H1 (cell line): ENCODE measurements around the gene CLN6. TPM values are rescaled to one million over a fixed set of nuclear protein-coding genes. Genes with fewer than 3 reads are reported as not detected.

Experiments used
- CTCF ChIA-PET: fragments of 300-600 bp; sonication (Branson Sonifier 250); formaldehyde crosslinking; loops from one replicate; lab custom pipeline; 2021; ENCODE audit not compliant: partially characterized antibody; lab: Charles Lee
- POLR2A ChIA-PET: fragments of 300-600 bp; sonication (Branson Sonifier 250); formaldehyde crosslinking; loops from one replicate; lab custom pipeline; 2021; ENCODE audit warnings: inconsistent platforms; ENCODE audit not compliant: partially characterized antibody; lab: Charles Lee
- DNase-seq, 2 experiments: peaks; one replicate each; pipeline versions ENCODE4 v3.0.0 to v3.0.0-alpha.2; 2010 to 2022; ENCODE audit warnings: low spot score in 2 of 2, low read depth in 1 of 2, mixed read lengths in 1 of 2
- FAIRE-seq: peaks from 2 replicates; lab custom pipeline; 2011; peaks lifted over from hg19 to GRCh38; lab: Jason Lieb, UNC
- H2AFZ ChIP-seq: 2 replicates; pipeline ENCODE4 v1.8.1; 2012; ENCODE audit warnings: low read length, inconsistent platforms
- H2AK5ac ChIP-seq: 2 replicates; pipeline ENCODE4 v1.6.1; 2013; ENCODE audit warnings: low read depth, low read length
- H2BK120ac ChIP-seq: replicated peaks from 2 replicates; pipeline ENCODE3; 2013; ENCODE audit warnings: low read depth, low read length, inconsistent platforms
- H2BK12ac ChIP-seq: 2 replicates; pipeline ENCODE4 v1.6.1; 2013; ENCODE audit warnings: low read depth, low read length
- H2BK15ac ChIP-seq: 2 replicates; pipeline ENCODE4 v1.6.1; 2013; ENCODE audit warnings: low read length
- H2BK20ac ChIP-seq: 2 replicates; pipeline ENCODE4 v1.6.1; 2013; ENCODE audit warnings: low read length
- H2BK5ac ChIP-seq: 2 replicates; pipeline ENCODE4 v1.6.1; 2013; ENCODE audit warnings: low read depth, low read length
- H3K14ac ChIP-seq: 2 replicates; pipeline ENCODE4 v1.6.1; 2013; ENCODE audit warnings: inconsistent platforms; ENCODE audit not compliant: insufficient read length
- H3K18ac ChIP-seq: 2 replicates; pipeline ENCODE4 v1.6.1; 2013; ENCODE audit warnings: low read length; ENCODE audit errors: extremely low read depth
- H3K23ac ChIP-seq: 2 replicates; pipeline ENCODE4 v1.6.1; 2013; ENCODE audit warnings: inconsistent platforms; ENCODE audit not compliant: insufficient read length
- H3K23me2 ChIP-seq: 2 replicates; pipeline ENCODE4 v1.6.1; 2013; ENCODE audit warnings: low read depth, low read length
- H3K27ac ChIP-seq: 2 replicates; pipeline ENCODE4 v1.6.1; 2011; ENCODE audit warnings: low read depth, low read length, inconsistent platforms
- H3K27me3 ChIP-seq, 4 experiments: replicated peaks in 1 of 4; 1 replicate in 1 of 4; 2 replicates in 3 of 4; pipeline versions ENCODE4 v1.6.1 to v1.8.1; 2011 to 2013; ENCODE audit warnings: low read length in 3 of 4, mild to moderate bottlenecking in 3 of 4, inconsistent platforms in 2 of 4, mixed read lengths in 2 of 4, moderate library complexity in 1 of 4; ENCODE audit not compliant: control insufficient read depth in 3 of 4, insufficient read depth in 3 of 4; ENCODE audit errors: extremely low read depth in 1 of 4
- H3K36me3 ChIP-seq, 4 experiments: 2 replicates each; pipeline versions ENCODE4 v1.6.1 to v1.8.1; 2011 to 2013; ENCODE audit warnings: mild to moderate bottlenecking in 4 of 4, low read length in 3 of 4, moderate library complexity in 2 of 4, control low read depth in 1 of 4, inconsistent platforms in 1 of 4; ENCODE audit not compliant: insufficient read depth in 4 of 4, control insufficient read depth in 2 of 4
- H3K4ac ChIP-seq: replicated peaks from 2 replicates; pipeline ENCODE3; 2013; ENCODE audit warnings: low read length, low read depth, mixed read lengths, inconsistent platforms; ENCODE audit not compliant: insufficient read length
- H3K4me1 ChIP-seq, 4 experiments: replicated peaks in 1 of 4; 1 replicate in 1 of 4; 2 replicates in 3 of 4; pipeline versions ENCODE4 v1.6.1 to v1.8.1; 2011 to 2013; ENCODE audit warnings: low read length in 3 of 4, inconsistent platforms in 2 of 4, mixed read lengths in 1 of 4; ENCODE audit not compliant: insufficient read depth in 4 of 4, control insufficient read depth in 3 of 4
- H3K4me2 ChIP-seq, 2 experiments: 2 replicates each; pipeline versions ENCODE4 v1.6.1 to v1.8.1; 2011 to 2013; ENCODE audit warnings: low read depth in 2 of 2, low read length in 2 of 2, control low read depth in 1 of 2, inconsistent platforms in 1 of 2, mild to moderate bottlenecking in 1 of 2; ENCODE audit not compliant: insufficient read depth in 1 of 2
- H3K4me3 ChIP-seq, 4 experiments: fragments of 200-600, 300-600 bp in 1 of 4; sonication (generic), shearing (Covaris generic), sonication (Bioruptor Twin) in 1 of 4; 2 replicates each; pipeline versions ENCODE4 v1.5.1 to v1.8.1; 2011 to 2016; ENCODE audit warnings: low read length in 4 of 4, low read depth in 3 of 4, control low read depth in 2 of 4, inconsistent platforms in 2 of 4, mild to moderate bottlenecking in 2 of 4, mixed read lengths in 1 of 4, moderate library complexity in 1 of 4; ENCODE audit not compliant: insufficient read depth in 2 of 4; ENCODE audit errors: extremely low read depth in 1 of 4
- H3K56ac ChIP-seq: replicated peaks from 2 replicates; pipeline ENCODE3; 2013; ENCODE audit warnings: low read depth, mild to moderate bottlenecking, mixed read lengths, low read length, inconsistent platforms; ENCODE audit not compliant: insufficient read length
- H3K79me1 ChIP-seq: 2 replicates; pipeline ENCODE4 v1.6.1; 2013; ENCODE audit warnings: low read depth, low read length, control low read depth
- H3K79me2 ChIP-seq, 2 experiments: 2 replicates each; pipeline versions ENCODE4 v1.6.1 to v1.8.1; 2012 to 2013; ENCODE audit warnings: low read length in 2 of 2, mild to moderate bottlenecking in 2 of 2, inconsistent platforms in 1 of 2; ENCODE audit not compliant: insufficient read depth in 2 of 2, control insufficient read depth in 1 of 2
- H3K9ac ChIP-seq, 4 experiments: replicated peaks in 1 of 4; 1 replicate in 1 of 4; 2 replicates in 3 of 4; pipeline versions ENCODE4 v1.6.1 to v1.8.1; 2011 to 2013; ENCODE audit warnings: low read depth in 3 of 4, low read length in 3 of 4, control low read depth in 2 of 4, mild to moderate bottlenecking in 2 of 4, moderate library complexity in 2 of 4, inconsistent platforms in 1 of 4; ENCODE audit errors: extremely low read depth in 1 of 4
- H3K9me3 ChIP-seq, 2 experiments: 2 replicates each; pipeline versions ENCODE4 v1.6.1 to v1.8.1; 2012 to 2013; ENCODE audit warnings: mild to moderate bottlenecking in 2 of 2, moderate library complexity in 2 of 2, control low read depth in 1 of 2, inconsistent platforms in 1 of 2, low read depth in 1 of 2, low read length in 1 of 2, mixed read lengths in 1 of 2; ENCODE audit not compliant: insufficient read depth in 2 of 2
- H4K20me1 ChIP-seq, 2 experiments: replicated peaks in 1 of 2; 2 replicates each; pipeline versions ENCODE3 to v1.8.1; 2011 to 2013; ENCODE audit warnings: inconsistent platforms in 2 of 2, low read length in 2 of 2, mild to moderate bottlenecking in 1 of 2; ENCODE audit not compliant: insufficient read depth in 2 of 2, control insufficient read depth in 1 of 2
- H4K5ac ChIP-seq: 2 replicates; pipeline ENCODE4 v1.6.1; 2013; ENCODE audit warnings: low read length, low read depth, mixed read lengths, inconsistent platforms; ENCODE audit not compliant: insufficient read length
- H4K8ac ChIP-seq: 2 replicates; pipeline ENCODE4 v1.8.0; 2013; ENCODE audit warnings: mild to moderate bottlenecking, moderate library complexity, low read length, inconsistent platforms; ENCODE audit not compliant: insufficient read depth; ENCODE audit errors: extremely low read depth
- H4K91ac ChIP-seq: replicated peaks from 2 replicates; pipeline ENCODE3; 2013; ENCODE audit warnings: low read length, mixed read lengths, inconsistent platforms; ENCODE audit not compliant: insufficient read length
- JUN ChIP-seq: IDR thresholded peaks from 2 replicates; pipeline ENCODE4 v1.6.1; 2011; ENCODE audit warnings: low read depth, mild to moderate bottlenecking, improper control_type of control experiment, low read length
- WGBS, 2 experiments: shearing (Covaris generic) in 1 of 2; methylation state at CpG; one replicate each; pipeline versions ENCODE4 v1.1.6 to v1.1.7; 2013 to 2015; ENCODE audit warnings: low lambda C conversion rate in 2 of 2, mixed read lengths in 2 of 2, inconsistent platforms in 1 of 2, low coverage in 1 of 2, missing lambda C conversion rate in 1 of 2; ENCODE audit not compliant: insufficient replicate concordance in 2 of 2, insufficient coverage in 1 of 2, insufficient read length in 1 of 2; ENCODE audit errors: extremely low coverage in 1 of 2, missing lambda C conversion rate in 1 of 2; 5-methylcytosine and 5-hydroxymethylcytosine counted together
- polyA plus RNA-seq, 7 experiments: library from polyadenylated mRNA; depleted of rRNA in 3 of 7; stranded (reverse) in 5 of 7; unstranded in 2 of 7; fragments of >200 nt in 5 of 7; fragments of 200-250 nt in 2 of 7; gene quantifications; 1 replicate in 5 of 7; 2 replicates in 1 of 7; 4 replicates in 1 of 7; pipeline versions ENCODE4 v1.2.1 to v1.2.3, GENCODE V29; 2011 to 2013; ENCODE audit warnings: missing spikeins in 2 of 7, mixed read lengths in 2 of 7
- total RNA-seq: library from RNA; stranded (reverse); fragmentation: NEBNext Ultra II Directional; extraction: Animal tissue kit (Norgen Biotek cat#: 25700); gene quantifications from 2 replicates; pipeline ENCODE4 v1.2.1, GENCODE V29; 2021

The CLN6 gene
- total and polyA plus RNA-seq, 2 of the 8 experiments (the other 6 are each of a cell fraction or from before 2014, with no cell fraction given), result 60.0 to 137 TPM

- no peak overlapping the region for H2BK5ac ChIP-seq
- DNase-seq (peak in 1 of 2 experiments; percentile 32), FAIRE-seq (peak; percentile 68)
- H4K91ac ChIP-seq, result no peak overlapping the region
- no peak overlapping the region for H3K14ac ChIP-seq
- H2BK20ac ChIP-seq, result 0 out of 2 replicates have a peak overlapping the region, but pooled peaks have one; percentile 18
- H4K8ac ChIP-seq, result no peak overlapping the region
- no peak overlapping the region for H2BK15ac ChIP-seq
- no peak overlapping the region for H3K4ac ChIP-seq
- peak overlapping the region; percentile 43 for H2BK12ac ChIP-seq
- H4K20me1 ChIP-seq, result no peaks in the 10 kb centered on the region
- no peak overlapping the region for H2AK5ac ChIP-seq
- H3K36me3 ChIP-seq, result no peaks in the 10 kb centered on the region
- ChIA-PET CTCF (interaction anchor here (0.6 to 2.2 kb wide), 3 partner anchors 11 to 65 kb away, joined by 3 to 14 read pairs (median 9); no protein-coding TSS in a partner anchor), POLR2A (interaction anchor here (0.6 to 3.1 kb wide), 6 partner anchors 8 to 1208 kb away, joined by 3 to 11 read pairs (median 3); partner anchors contain the start of genes CLN6 and FEM1B)
- H3K23ac ChIP-seq, result no peak overlapping the region
- no peak overlapping the region for H2BK120ac ChIP-seq
- H3K79me2 ChIP-seq, result no peaks in the 10 kb centered on the region
- 90% methylated on average over 5 of the region's 5 CpGs; no CpG with 5 or more reads in 1 of the 2 experiments for whole genome bisulfite sequencing, 2 experiments
- H3K9me3 ChIP-seq, result peaks cover 0 to 9% of the 10 kb centered on the region in 2 experiments; a peak in 1 of 4 replicates
- no peaks in the 10 kb centered on the region for H3K23me2 ChIP-seq
- peaks cover 0 to 5% (median 0%) of the 10 kb centered on the region in 4 experiments; a peak in 1 of 7 replicates for H3K4me1 ChIP-seq
- H3K27me3 ChIP-seq, result no peaks in the 10 kb centered on the region
- no peak overlapping the region for H3K4me2 ChIP-seq
- H3K79me1 ChIP-seq, result no peaks in the 10 kb centered on the region
- H2AFZ ChIP-seq, result 0 out of 2 replicates have a peak overlapping the region, but pooled peaks have one; percentile 13
- no peak overlapping the region for H4K5ac ChIP-seq
- H3K18ac ChIP-seq, result no peak overlapping the region
- H3K9ac ChIP-seq, result no peak overlapping the region; a peak in 1 of 7 replicates
- no peak for TF ChIP-seq JUN
- no peak overlapping the region for H3K56ac ChIP-seq
- H3K4me3 ChIP-seq, result no peak overlapping the region
- no peak overlapping the region for H3K27ac ChIP-seq
Observed at GRCh38 chr15:68241088-68241935, 11.8 kb upstream of the CLN6 start.
